DOHH2 (cell line): ENCODE data around the gene ANKDD1B.
"Not testable (repeated sequence)": the region's sequence is repeated elsewhere in the genome, so short reads cannot be mapped to it uniquely, and the experiment has no call there.

ENCODE experiments used
- H3F3A ChIP-seq: fragments of 200-600 bp; sonication (generic), shearing (Covaris generic); 2 replicates; pipeline ENCODE4 v1.6.0; 2016; ENCODE audit warnings: antibody characterized with exemption, mild to moderate bottlenecking; ENCODE audit not compliant: control insufficient read depth, insufficient read depth
- H3K27ac ChIP-seq: fragments of 200-600 bp; sonication (generic); 2 replicates; pipeline ENCODE4 v1.5.1; 2014; ENCODE audit warnings: low read depth, mild to moderate bottlenecking, low read length, moderate library complexity
- H3K27me3 ChIP-seq: fragments of 200-600 bp; sonication (generic); 2 replicates; pipeline ENCODE4 v1.6.1; 2014; ENCODE audit warnings: mild to moderate bottlenecking, low read length, mixed read lengths; ENCODE audit not compliant: control insufficient read depth
- H3K36me3 ChIP-seq: fragments of 200-600 bp; sonication (generic); 2 replicates; pipeline ENCODE4 v1.6.1; 2014; ENCODE audit warnings: mild to moderate bottlenecking, low read length, moderate library complexity, mixed read lengths; ENCODE audit not compliant: control insufficient read depth
- H3K4me1 ChIP-seq: fragments of 200-600 bp; sonication (generic); 2 replicates; pipeline ENCODE4 v1.6.1; 2014; ENCODE audit warnings: mild to moderate bottlenecking, low read length, mixed read lengths; ENCODE audit not compliant: control insufficient read depth
- H3K4me2 ChIP-seq: fragments of 200-600 bp; sonication (generic); 2 replicates; pipeline ENCODE4 v1.6.0; 2014; ENCODE audit warnings: mild to moderate bottlenecking, low read length, moderate library complexity
- H3K4me3 ChIP-seq: fragments of 200-600 bp; sonication (generic); 2 replicates; pipeline ENCODE4 v1.5.1; 2014; ENCODE audit warnings: mild to moderate bottlenecking, low read length, mixed read lengths
- H3K79me2 ChIP-seq: fragments of 200-600 bp; sonication (generic); 2 replicates; pipeline ENCODE4 v1.6.1; 2014; ENCODE audit warnings: mild to moderate bottlenecking, low read length, mixed read lengths; ENCODE audit not compliant: control insufficient read depth
- H3K9me2 ChIP-seq: fragments of 200-600 bp; sonication (generic); replicated peaks from 2 replicates; pipeline ENCODE4 v1.6.1; 2014; ENCODE audit warnings: mild to moderate bottlenecking, low read length, mixed read lengths; ENCODE audit not compliant: control insufficient read depth
- H3K9me3 ChIP-seq: fragments of 200-600 bp; sonication (generic); 2 replicates; pipeline ENCODE4 v1.6.1; 2014; ENCODE audit warnings: antibody characterized with exemption, low read length, mixed read lengths; ENCODE audit not compliant: control insufficient read depth, insufficient read depth
- H4K20me1 ChIP-seq: fragments of 200-600 bp; sonication (generic); 2 replicates; pipeline ENCODE4 v1.6.0; 2014; ENCODE audit warnings: low read depth, mild to moderate bottlenecking, antibody characterized with exemption, low read length, moderate library complexity; ENCODE audit not compliant: control insufficient read depth, insufficient read depth
- CTCF ChIP-seq: fragments of 200-600 bp; sonication (generic); IDR thresholded peaks from one replicate; pipeline ENCODE4 v1.5.1; 2014; ENCODE audit warnings: antibody characterized with exemption, mild to moderate bottlenecking, low read depth, low read length; ENCODE audit not compliant: poor library complexity, severe bottlenecking
- EZH2phosphoT487 ChIP-seq: fragments of 200-600 bp; sonication (generic); IDR thresholded peaks from 2 replicates; pipeline ENCODE4 v1.6.1; 2017; ENCODE audit warnings: borderline replicate concordance, mild to moderate bottlenecking, antibody characterized with exemption, low read length, moderate library complexity, mixed read lengths

The ANKDD1B gene

GRCh38 chr5:75690669-75691068 is 79.4 kb downstream of the ANKDD1B start:
- no peaks in the 10 kb centered on the region for H3F3A ChIP-seq
- peaks cover 56% of the 10 kb centered on the region for H3K36me3 ChIP-seq
- H3K4me2 ChIP-seq, result no peak overlapping the region
- H3K4me3 ChIP-seq, result no peak overlapping the region
- TF ChIP-seq EZH2phosphoT487, result no peak
- no peak for TF ChIP-seq CTCF
- H3K27me3 ChIP-seq, result no peaks in the 10 kb centered on the region
- no peaks in the 10 kb centered on the region for H3K4me1 ChIP-seq
- no peaks in the 10 kb centered on the region for H3K9me3 ChIP-seq
- H3K79me2 ChIP-seq, result no peaks in the 10 kb centered on the region
- H3K27ac ChIP-seq, result no peak overlapping the region
- H4K20me1 ChIP-seq, result no peaks in the 10 kb centered on the region
- H3K9me2 ChIP-seq, result no peaks in the 10 kb centered on the region

GRCh38 chr5:75694781-75695180 is 83.5 kb downstream of the ANKDD1B start:
- Histone ChIP-seq H3K27me3 (no peaks in the 10 kb centered on the region), H3K79me2 (no peaks in the 10 kb centered on the region), H3K4me2 (no peak overlapping the region), H3K4me1 (no peaks in the 10 kb centered on the region), H3K36me3 (peaks cover 27% of the 10 kb centered on the region), H3K9me3 (no peaks in the 10 kb centered on the region), H4K20me1 (no peaks in the 10 kb centered on the region), H3K27ac (no peak overlapping the region), H3F3A (no peaks in the 10 kb centered on the region), H3K4me3 (no peak overlapping the region), H3K9me2 (no peaks in the 10 kb centered on the region)
- TF ChIP-seq CTCF, result no peak
- no peak for TF ChIP-seq EZH2phosphoT487

GRCh38 chr5:75695472-75696351 is 84.5 kb downstream of the ANKDD1B start:
- not testable (repeated sequence) for H3K9me2 ChIP-seq, H3K27ac ChIP-seq, H3K79me2 ChIP-seq, H3K9me3 ChIP-seq, H4K20me1 ChIP-seq, H3K4me2 ChIP-seq, H3K4me3 ChIP-seq, H3K27me3 ChIP-seq, H3F3A ChIP-seq, H3K4me1 ChIP-seq
- H3K36me3 ChIP-seq, result peaks cover 19% of the 10 kb centered on the region

- H3K4me1 ChIP-seq, result no peaks in the 10 kb centered on the region
- H3K4me2 ChIP-seq, result no peak overlapping the region
- TF ChIP-seq CTCF (no peak), EZH2phosphoT487 (no peak)
- H3F3A ChIP-seq, result no peaks in the 10 kb centered on the region
- H4K20me1 ChIP-seq, result no peaks in the 10 kb centered on the region
- peaks cover 40% of the 10 kb centered on the region for H3K36me3 ChIP-seq
- no peak overlapping the region for H3K27ac ChIP-seq
- no peaks in the 10 kb centered on the region for H3K27me3 ChIP-seq
- H3K79me2 ChIP-seq, result peaks cover 4% of the 10 kb centered on the region
- no peak overlapping the region for H3K4me3 ChIP-seq
- peaks cover 4% of the 10 kb centered on the region; the same call in 1 of the 2 replicates for H3K9me3 ChIP-seq
- no peaks in the 10 kb centered on the region for H3K9me2 ChIP-seq
Observed at GRCh38 chr5:75701856-75702255, 90.6 kb downstream of the ANKDD1B start.
